ENCODE measurements around the gene KLHL3.

- TF ChIP-seq POLR2A (IDR thresholded peaks at IDR 0.05): no peak
- no peak for TF ChIP-seq CTCF (IDR thresholded peaks at IDR 0.05)
Measured at GRCh38 chr5:137718611-137719010, 17.3 kb downstream of the KLHL3 start.
